Measurements from ENCODE around the gene LIPE.
A peak's percentile ranks its signal among the peaks of the same experiment; 100 is the strongest.
"Not testable (repeated sequence)": the region's sequence is repeated elsewhere in the genome, so short reads cannot be mapped to it uniquely, and the experiment has no call there.

The LIPE gene, protein sequence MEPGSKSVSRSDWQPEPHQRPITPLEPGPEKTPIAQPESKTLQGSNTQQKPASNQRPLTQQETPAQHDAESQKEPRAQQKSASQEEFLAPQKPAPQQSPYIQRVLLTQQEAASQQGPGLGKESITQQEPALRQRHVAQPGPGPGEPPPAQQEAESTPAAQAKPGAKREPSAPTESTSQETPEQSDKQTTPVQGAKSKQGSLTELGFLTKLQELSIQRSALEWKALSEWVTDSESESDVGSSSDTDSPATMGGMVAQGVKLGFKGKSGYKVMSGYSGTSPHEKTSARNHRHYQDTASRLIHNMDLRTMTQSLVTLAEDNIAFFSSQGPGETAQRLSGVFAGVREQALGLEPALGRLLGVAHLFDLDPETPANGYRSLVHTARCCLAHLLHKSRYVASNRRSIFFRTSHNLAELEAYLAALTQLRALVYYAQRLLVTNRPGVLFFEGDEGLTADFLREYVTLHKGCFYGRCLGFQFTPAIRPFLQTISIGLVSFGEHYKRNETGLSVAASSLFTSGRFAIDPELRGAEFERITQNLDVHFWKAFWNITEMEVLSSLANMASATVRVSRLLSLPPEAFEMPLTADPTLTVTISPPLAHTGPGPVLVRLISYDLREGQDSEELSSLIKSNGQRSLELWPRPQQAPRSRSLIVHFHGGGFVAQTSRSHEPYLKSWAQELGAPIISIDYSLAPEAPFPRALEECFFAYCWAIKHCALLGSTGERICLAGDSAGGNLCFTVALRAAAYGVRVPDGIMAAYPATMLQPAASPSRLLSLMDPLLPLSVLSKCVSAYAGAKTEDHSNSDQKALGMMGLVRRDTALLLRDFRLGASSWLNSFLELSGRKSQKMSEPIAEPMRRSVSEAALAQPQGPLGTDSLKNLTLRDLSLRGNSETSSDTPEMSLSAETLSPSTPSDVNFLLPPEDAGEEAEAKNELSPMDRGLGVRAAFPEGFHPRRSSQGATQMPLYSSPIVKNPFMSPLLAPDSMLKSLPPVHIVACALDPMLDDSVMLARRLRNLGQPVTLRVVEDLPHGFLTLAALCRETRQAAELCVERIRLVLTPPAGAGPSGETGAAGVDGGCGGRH

GRCh38 chr19:42427313-42427712 is at the start of gene LIPE:
Gene LIPE, minus strand, starts transcription at chr19:42427388. Its CDS starts 239 bp downstream, at chr19:42427149.
- no peak for DNase-seq (ENCODE audit: low spot score)

GRCh38 chr19:42475366-42475765 is 48.2 kb upstream of the LIPE start:
- no peak for DNase-seq (ENCODE audit: low spot score)

DNA sequence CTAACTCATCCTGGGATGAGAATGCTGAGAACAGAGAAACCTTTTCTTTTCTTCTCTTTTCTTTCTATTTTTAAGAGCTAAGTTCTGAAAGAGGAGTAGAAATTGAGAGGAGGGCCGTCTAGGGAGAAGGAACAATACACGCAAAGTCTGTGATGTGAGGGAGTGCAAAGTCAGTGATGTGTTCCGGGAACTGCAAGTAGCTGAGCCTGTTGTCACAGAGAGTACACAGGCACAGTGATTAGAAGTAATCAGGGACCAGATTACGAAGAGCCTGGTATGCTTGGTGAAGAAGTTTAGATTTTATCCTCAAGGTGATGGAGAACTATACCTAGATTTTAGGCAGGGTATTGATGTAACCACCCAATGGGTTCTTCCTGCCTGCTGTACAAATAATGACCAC is 47.6 kb upstream of the LIPE start:
- DNase-seq (ENCODE audit: low spot score), result no peak

GRCh38 chr19:42473686-42474085 is 46.5 kb upstream of the LIPE start:
- DNase-seq (ENCODE audit: low spot score), result no peak

DNA sequence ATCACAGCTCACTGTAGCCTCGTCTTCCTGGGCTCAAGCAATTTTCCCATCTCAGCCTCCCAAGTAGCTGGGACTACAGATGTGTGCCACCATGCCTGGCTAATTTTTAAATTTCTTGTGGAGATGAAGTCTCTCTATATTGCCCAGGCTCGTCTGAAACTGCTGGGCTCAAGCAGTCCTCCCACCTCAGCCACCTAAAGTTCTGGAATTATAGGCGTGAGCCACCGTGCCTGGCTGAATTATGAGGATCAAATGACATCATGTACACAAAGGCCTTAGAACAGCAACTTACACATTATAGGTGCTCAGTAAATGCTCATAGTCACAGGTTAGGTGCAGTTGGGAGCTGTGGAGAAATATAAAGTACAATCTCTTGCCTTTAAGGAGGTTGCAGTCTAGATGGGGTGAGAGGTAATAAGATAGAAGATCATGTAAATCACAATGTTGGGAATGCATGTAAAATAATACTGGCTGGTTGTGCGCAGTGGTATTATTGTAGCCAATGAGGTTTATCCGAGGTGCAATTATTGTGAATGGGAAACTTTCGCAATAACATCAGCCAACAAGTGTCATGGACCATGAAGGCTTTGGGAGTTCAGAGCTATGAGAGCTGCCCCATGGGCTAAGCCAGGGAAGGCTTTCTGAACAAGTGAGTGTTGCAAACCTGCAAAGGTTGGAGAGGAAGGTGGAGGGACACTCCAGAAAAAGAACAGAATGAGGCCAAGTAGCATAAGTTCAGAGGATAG is 45.4 kb upstream of the LIPE start:
- DNase-seq (ENCODE audit: low spot score), result no peak

DNA sequence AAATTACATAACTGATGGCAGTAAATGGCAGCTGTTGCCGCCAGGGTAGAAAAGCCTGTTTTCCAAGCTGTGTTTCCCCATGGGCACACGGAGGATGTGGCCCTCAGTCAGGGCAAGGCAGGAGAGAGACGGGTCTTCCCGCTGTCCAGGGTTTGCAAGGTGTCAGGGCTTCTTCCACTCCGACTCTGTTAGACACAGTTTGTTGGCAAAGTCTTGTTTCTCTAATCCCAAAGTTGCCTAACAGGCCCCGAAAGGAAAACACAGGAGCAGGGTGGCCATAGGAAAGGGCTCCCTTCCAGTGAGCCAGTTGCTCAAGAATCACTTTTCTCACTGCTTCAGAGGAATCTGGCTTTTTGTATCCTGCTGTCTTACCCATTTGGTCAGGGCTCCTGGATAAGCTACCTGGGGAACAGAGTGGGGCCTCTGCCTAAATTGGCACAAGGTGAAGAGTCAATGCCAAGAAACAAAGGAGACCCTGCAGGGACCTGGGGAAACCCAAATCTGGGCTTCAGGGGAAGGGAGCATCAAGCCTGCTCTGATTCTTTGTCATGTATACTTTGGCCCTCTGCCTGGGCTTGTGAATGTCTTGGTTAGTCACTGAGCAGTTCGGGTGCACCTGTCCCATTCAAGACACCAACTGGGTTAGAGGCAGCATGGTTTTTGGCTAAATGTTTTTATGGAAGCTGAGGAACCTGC is 44.5 kb upstream of the LIPE start:
- DNase-seq (ENCODE audit: low spot score), result no peak

DNA sequence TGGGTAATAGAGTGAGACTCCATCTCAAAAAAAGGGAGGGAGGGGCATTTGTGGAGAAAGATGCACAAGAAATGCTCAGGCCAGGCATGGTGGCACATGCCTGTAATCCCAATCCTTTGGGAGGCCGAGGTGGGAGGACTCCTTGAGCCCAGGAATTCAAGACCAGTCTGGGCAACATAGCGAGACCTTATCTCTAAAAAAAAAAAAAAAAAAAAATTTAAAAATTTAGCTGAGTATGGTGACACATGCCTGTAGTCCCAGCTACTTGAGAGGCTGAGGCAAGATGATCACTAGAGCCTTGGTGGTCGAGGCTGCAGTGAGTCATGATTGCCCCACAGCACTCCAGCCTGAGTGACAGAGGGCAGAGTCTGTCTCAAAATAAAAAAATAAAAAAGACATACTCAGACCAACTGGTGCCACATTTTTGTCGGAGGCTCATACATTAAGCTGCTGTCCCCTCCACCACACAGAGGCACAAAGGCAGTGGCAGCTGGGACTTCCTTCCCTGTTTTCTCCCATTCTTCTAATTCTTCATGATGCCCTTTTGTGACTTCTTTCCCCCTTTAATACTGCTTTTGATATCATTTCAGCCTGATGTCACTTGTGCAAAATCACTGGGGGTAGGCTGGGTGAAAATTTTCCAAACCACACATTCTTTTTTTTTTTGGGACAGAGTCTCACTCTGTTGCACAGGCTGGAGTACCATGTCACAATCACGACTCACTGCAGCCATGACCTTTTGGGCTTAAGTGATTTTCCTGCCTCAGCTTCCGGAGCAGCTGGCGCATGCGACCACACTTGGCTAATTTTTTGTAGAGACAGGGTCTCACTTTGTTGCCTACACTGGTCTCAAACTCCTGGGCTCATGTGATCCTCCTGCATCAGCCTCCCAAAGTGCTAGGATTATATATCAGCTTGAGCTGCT is 42.4 kb upstream of the LIPE start:
- no peak for DNase-seq (ENCODE audit: low spot score)

- DNase-seq (ENCODE audit: low spot score), result peak; percentile 38
These were observed 41.1 kb upstream of the LIPE start for GRCh38 chr19:42468273-42468796.

GRCh38 chr19:42467183-42467760 is 40.1 kb upstream of the LIPE start:
- DNase-seq (ENCODE audit: low spot score), result no peak

DNA sequence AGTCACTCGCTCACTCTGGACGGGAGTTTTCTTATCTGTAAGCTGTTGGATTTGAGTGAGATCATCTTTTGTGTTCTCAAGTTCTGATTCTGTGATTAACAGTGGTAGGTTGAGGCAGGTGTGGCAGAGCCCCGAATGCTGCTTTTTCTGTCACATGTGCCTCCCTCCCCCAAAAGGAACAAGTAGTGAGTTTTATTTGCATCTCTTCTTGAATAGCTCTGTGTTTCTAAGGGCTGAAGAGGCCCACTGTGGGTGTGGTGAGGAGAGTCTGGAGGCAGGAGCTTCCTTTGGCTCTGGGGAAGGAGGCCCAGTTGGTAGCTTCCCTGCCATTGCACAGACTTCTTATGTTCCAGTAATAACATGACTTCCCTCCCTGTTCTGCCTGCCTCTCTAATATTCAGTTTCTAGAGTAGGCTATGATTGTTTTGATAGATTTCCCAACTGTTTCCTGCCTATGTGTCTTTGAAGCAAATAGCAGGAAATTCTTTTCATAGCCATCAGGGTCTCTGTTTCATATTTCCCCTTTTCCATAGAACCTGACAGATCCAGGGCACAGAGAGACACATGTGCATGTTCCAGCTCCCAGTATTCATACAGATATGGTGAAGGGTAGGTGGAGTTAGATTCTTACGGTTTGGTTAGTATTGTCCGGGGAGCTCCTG is 39.5 kb upstream of the LIPE start:
- no peak for DNase-seq (ENCODE audit: low spot score)

- no peak for DNase-seq (ENCODE audit: low spot score)
These were observed 38.7 kb upstream of the LIPE start for GRCh38 chr19:42465827-42466280.

GRCh38 chr19:42461700-42462324 is 34.6 kb upstream of the LIPE start:
- DNase-seq (ENCODE audit: low spot score), result no peak

DNA sequence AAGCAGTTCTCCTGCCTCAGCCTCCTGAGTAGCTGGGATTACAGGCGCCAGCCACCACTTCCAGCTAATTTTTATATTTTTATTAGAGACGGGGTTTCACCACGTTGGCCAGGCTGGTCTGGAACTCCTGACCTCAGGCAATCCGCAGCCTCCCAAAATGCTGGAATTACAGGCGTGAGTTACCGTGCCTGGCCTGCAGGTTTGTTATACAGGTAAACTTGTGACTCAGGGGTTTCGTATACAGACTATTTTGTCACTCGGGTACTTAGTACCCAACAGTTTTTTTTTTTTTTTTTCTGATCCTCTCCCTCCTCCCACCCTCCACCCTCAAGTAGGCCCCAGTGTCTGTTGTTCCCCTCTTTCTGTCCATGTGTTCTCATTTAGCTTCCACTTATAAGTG is 34.0 kb upstream of the LIPE start:
- DNase-seq (ENCODE audit: low spot score), result not testable (repeated sequence)

- DNase-seq (ENCODE audit: low spot score), result no peak
These were observed 32.7 kb upstream of the LIPE start for GRCh38 chr19:42459926-42460325.

GRCh38 chr19:42455621-42456081 is 28.5 kb upstream of the LIPE start:
- DNase-seq (ENCODE audit: low spot score), result no peak

DNA sequence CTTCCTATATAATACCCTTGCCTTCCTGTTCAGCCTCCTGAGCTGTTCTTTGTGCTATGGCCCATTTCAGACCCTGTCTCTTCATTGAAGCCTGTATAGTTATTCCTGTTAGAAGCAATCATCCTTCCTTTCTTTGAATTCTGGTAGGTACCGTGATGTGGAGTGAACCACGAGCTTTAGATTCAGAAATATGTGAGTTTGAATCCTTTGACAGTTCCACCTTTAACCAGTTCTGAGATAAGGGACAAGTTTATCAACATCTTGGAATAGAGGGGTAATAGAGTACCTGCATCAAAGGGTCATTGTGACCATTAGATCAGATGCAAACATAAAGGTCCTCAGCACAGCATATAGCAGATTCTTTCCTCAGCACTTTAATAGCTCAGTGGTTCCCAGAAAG is 27.9 kb upstream of the LIPE start:
- DNase-seq (ENCODE audit: low spot score), result no peak

DNA sequence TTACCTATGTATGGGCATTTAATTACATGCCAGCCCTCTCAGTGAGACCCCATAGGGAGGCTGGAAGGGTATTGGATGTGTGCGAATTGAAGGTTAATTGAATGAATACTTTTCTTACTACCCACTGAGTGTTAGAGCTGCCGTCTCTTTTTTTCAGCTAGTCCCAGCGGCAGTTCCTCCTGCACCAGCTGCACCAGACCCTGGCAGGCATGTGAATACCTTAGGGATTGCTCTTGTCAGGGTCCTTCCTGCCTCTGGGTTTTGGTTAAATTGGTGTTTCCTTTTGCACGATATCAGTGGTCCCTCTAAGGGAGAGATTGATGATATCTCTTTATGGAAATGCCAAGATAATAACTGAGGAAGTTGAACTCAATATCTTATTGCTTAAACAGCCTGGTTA is 25.4 kb upstream of the LIPE start:
- no peak for DNase-seq (ENCODE audit: low spot score)

- peak; percentile 71 for DNase-seq (ENCODE audit: low spot score)
These were observed 23.2 kb upstream of the LIPE start for GRCh38 chr19:42450314-42450934.
